ENCODE results near the gene AKAP11. TPM values are rescaled to one million over a fixed set of nuclear protein-coding genes. Genes with fewer than 3 reads are reported as not detected.

The AKAP11 gene
- total and polyA plus RNA-seq, 9 of the 15 experiments (the other 6 are each of a cell fraction or from before 2014, with no cell fraction given): 2.2 to 31.3 (median 10.9) TPM

- TF ChIP-seq DDX20 (tag; IDR thresholded peaks at IDR 0.05; ENCODE audit: low read depth): no peak
- TF ChIP-seq MNT (conservative IDR thresholded peaks at IDR 0.05): peak; percentile 27 to 47; a peak in 2 of 4 replicates
- TF ChIP-seq ZNF561 (CRISPR knock-in tag; conservative IDR thresholded peaks at IDR 0.05): no peak
- peak; percentile 61 for TF ChIP-seq MGA (IDR thresholded peaks at IDR 0.05)
- TF ChIP-seq HMBOX1 (IDR thresholded peaks at IDR 0.05): no peak
- peak; percentile 55; the same call in 1 of the 2 replicates for TF ChIP-seq BHLHE40 (IDR thresholded peaks at IDR 0.05; ENCODE audit: low read length)
- no peak for TF ChIP-seq BCLAF1 (IDR thresholded peaks at IDR 0.05; ENCODE audit: borderline replicate concordance in 1 of 2, control insufficient read depth in 1 of 2, low read depth in 2 of 2, low read length in 1 of 2)
- TF ChIP-seq TSC22D4 (tag; IDR thresholded peaks at IDR 0.05): no peak
- TF ChIP-seq MEIS2 (IDR thresholded peaks at IDR 0.05; ENCODE audit: partially characterized antibody): no peak
Measured at GRCh38 chr13:42274386-42275097, 2.6 kb downstream of the AKAP11 start (continued).

All from K562 (cell line).